IMR-90 (cell line): ENCODE data around the gene ZNF280B.

Experiments
- CTCF ChIP-seq: conservative IDR thresholded peaks from 2 replicates; pipeline ENCODE4 v1.5.1; 2012; ENCODE audit warnings: mild to moderate bottlenecking, low read depth, low read length, improper control_type of control experiment
- ELK1 ChIP-seq: fragments of 150-350 bp; IDR thresholded peaks from 2 replicates; pipeline ENCODE4 v1.6.1; 2016; ENCODE audit warnings: low read depth, mild to moderate bottlenecking, low read length, moderate library complexity, borderline replicate concordance
- FOS ChIP-seq: fragments of 150-350 bp; IDR thresholded peaks from 2 replicates; pipeline ENCODE4 v1.6.1; 2016; ENCODE audit warnings: low read depth, low read length
- MAFK ChIP-seq: IDR thresholded peaks from 2 replicates; pipeline ENCODE4 v1.6.1; 2012; ENCODE audit warnings: low read depth, low read length, improper control_type of control experiment
- POLR2A ChIP-seq: IDR thresholded peaks from 2 replicates; pipeline ENCODE4 v1.6.1; 2012; ENCODE audit warnings: mild to moderate bottlenecking, low read depth, low read length
- RAD21 ChIP-seq: IDR thresholded peaks from 2 replicates; pipeline ENCODE4 v1.6.1; 2012; ENCODE audit warnings: low read length, improper control_type of control experiment
- RFX5 ChIP-seq: IDR thresholded peaks from 2 replicates; pipeline ENCODE4 v1.8.0; 2012; ENCODE audit warnings: low read depth, mild to moderate bottlenecking, low read length, moderate library complexity
- USF2 ChIP-seq: fragments of 150-350 bp; IDR thresholded peaks from 2 replicates; pipeline ENCODE4 v1.6.1; 2017; ENCODE audit warnings: mild to moderate bottlenecking, antibody characterized with exemption, low read length, low read depth

- TF ChIP-seq USF2 = no peak
- no peak for TF ChIP-seq CTCF
- no peak for TF ChIP-seq MAFK
- no peak for TF ChIP-seq POLR2A
- no peak for TF ChIP-seq RFX5
- TF ChIP-seq FOS = no peak
- TF ChIP-seq RAD21 = no peak
- no peak for TF ChIP-seq ELK1
These were observed 39.3 kb upstream of the ZNF280B start for GRCh38 chr22:22547692-22548300.
